HTR-8/SVneo (cell line): Measurements from ENCODE around the gene ABHD15.

Source experiments
- DNase-seq: peaks from one replicate; pipeline ENCODE4 v3.0.0; 2011; ENCODE audit warnings: low spot score, mixed read lengths; ENCODE audit not compliant: insufficient read length
- FAIRE-seq: peaks from 2 replicates; lab custom pipeline; 2011; peaks lifted over from hg19 to GRCh38; lab: Jason Lieb, UNC

The ABHD15 gene

DNA sequence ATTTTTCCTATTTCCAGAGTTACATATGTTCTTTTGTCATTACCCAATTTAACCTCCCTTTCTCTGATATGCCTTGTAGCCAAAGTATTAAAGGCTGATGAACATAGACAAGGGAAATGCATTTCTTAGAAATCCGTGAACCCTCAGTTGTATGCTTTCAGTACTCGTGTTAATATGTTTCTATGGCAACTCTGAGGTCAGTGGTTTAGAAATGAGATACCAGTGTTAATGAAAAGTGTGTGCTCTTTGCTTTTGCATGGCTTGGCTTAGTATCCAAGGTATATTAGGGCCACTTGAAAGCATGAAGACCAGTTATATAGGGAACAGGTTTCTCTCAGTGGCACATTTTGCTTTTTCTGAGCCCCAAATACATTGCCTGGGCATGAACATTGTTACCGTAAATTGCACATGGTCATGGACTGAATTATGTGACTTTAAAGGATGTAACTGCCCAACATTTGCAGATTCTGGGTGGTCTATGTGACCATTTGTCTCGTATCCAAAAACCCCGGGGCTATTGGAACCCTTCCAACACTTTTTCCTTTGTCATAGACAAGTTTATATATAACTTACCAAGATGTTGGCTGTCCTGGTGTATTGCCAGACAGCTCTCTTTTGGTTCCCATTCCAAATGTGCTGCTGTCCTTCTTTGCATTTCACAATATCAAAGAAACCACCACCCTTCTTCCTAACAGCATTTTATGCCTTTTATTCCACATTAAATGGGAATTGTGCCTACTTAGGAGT is 17.5 kb downstream of the ABHD15 start:
- no peak for DNase-seq
- peak; percentile 78 for FAIRE-seq

DNA sequence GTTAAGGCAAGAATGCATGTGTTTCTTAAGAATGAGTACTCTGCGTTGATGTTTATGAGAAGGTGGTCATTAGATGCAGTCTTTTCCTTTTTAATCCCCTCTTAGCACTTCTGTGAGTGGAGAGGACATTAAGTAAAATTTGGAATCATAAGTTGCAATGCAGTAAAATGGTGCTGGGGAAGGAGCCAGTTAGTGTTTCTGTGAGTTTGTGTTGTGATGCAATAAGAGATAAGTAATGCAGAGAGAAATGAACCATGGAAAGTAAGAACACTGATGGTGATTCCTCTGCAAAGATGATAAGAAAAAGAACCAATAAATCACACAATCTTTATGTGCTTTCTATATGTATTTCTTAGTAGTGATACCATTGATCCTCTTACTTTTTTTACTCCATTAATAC is 20.0 kb downstream of the ABHD15 start:
- FAIRE-seq (no peak), DNase-seq (no peak)

DNA sequence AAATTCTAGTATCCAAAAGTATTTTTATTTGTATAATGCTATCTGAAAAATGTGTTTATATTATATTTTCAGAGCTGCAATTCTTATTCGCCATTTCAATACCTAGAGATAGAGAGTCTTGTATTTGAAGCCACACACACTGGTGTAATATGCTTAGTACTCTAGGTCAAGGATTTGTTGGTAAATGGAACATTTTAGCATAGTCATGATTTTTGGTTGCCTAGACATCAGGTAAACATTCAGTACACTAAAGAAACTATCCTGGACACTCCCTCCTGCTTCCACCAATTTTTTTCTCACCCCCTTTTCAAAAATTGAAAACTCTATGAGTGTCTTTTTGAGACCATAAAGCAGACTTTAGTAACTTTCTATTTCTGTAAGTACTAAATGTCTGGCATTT is 20.8 kb downstream of the ABHD15 start:
- FAIRE-seq (no peak), DNase-seq (no peak)

DNA sequence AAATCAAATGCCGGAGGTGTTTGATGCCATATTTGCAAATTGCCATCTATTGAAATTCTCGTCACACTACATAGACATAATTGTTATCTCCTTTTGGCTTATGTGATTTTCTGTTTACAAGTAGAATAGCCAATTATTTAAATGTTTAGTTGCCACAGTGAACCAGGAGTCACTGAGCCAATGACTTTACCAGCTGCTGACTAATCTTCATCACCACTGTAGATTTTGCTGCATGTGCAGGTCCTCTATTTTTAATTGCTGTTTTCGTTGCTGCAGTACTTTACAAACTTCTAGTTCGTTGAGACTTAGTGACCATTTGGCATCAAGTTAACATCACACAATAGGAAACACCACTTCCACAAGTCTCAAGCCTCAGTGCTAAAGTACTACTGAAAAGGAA is 22.8 kb downstream of the ABHD15 start:
- FAIRE-seq (no peak), DNase-seq (no peak)

DNA sequence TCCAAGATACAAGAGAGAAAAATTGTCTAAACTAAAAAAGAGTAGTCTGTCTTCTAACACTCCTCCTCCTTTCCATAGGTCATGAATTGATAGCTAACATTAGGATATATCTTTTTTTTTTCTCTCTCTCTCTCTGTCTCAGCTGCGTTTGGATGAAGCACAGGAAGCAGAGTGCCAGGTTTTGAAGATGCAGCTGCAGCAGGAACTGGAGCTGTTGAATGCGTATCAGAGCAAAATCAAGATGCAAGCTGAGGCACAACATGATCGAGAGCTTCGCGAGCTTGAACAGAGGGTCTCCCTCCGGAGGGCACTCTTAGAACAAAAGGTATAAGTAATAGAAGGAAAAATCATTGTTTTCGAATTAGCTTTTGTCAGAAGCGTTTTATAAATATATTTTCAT is 32.9 kb downstream of the ABHD15 start:
- no peak for FAIRE-seq
- no peak for DNase-seq

DNA sequence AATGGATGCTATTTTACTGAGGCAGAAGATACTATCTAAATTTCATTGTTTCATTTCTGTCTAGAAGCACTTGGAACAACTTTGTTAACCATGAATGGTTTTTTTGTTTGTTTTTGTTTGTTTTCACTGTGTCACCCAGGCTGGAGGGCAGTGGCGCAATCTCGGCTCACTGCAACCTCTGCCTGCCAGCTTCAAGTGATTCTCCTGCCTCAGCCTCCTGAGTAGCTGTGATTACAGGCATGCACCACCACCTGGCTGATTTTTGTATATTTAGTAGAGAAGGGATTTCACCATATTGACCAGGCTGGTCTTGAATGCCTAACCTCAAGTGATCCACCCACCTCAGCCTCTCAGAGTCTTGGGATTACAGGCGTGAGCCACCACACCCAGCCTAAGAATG is 40.5 kb downstream of the ABHD15 start:
- DNase-seq (no peak), FAIRE-seq (no peak)

DNA sequence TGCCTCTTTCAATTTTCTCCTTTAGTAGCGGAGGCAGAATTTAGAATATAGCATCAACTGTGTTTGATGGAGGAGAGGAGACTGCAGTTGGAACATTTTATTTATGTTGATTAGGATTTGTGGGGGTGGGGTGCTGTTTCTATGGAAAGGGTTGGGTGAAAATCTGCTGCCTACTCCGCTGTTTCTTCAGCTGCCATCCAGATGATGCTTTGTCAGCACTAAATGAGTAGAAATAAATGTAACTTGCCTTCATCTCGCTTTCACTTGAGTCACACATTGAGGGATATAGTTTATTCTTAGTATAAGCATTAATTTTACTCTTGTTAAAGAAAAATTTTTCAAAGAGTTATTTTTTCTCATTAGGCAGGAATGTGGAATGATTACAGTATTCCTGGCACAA is 42.1 kb downstream of the ABHD15 start:
- DNase-seq, result no peak
- FAIRE-seq, result no peak

DNA sequence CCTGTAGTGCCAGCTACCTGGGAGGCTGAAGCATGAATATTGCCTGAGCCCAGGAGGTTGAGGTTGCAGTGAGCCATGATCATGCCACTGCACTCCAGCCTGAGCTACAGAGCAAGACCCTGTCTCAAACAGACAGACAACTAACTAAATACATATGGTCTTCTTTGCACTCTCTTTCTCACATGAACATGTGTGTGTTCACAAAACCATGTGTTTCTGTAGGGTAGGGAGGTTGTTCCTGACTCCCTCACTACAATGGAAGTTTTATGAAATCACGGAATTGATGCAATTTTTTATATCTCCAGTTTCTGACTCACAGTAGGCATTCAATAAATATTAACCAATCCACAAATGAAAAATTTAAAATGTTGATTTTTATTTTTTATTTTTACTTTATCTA is 48.5 kb downstream of the ABHD15 start:
- FAIRE-seq (no peak), DNase-seq (no peak)

DNA sequence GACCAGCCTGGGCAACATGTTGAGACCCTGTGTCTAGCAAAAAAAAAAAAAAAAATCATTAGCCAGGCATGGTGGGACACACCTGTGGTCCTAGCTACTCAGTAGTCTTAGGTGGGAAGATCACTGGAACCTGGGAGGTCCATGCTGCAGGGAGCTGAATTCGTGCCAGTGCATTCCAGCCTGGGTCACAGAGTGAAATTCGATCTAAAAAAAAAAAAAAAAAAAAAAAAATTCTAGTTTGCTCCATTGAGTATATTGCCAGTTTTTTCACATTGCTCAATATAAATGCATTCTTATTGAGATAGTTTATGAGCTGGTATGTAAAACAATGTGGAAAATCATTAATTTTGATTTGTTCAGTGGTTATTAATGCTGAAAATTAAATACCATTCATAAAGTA is 52.0 kb downstream of the ABHD15 start:
- FAIRE-seq, result no peak
- DNase-seq, result peak; percentile 15

DNA sequence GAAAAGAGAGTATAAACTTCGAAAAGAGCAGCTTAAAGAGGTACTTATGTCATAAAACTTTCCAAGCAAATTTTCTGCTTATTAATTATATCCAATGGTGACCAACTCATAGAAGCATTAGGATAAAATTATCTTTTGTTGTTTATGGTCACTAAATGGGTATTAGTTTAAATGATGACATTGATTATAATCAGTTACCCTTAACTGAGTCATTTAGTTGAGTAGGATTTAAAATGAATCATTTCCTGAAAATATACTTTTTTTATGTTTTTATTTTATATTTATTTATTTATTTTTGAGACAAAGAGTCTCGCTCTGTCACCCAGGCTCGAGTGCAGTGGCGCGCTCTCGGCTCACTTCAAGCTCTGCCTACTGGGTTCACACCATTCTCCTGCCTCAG is 55.9 kb downstream of the ABHD15 start:
- DNase-seq (no peak), FAIRE-seq (no peak)
